ENCODE data around the gene PRKAG3. TPM values are rescaled to one million over a fixed set of nuclear protein-coding genes. Genes with fewer than 3 reads are reported as not detected.
A peak's percentile ranks its signal among the peaks of the same experiment; 100 is the strongest.

PRKAG3 gene
- polyA plus RNA-seq, 1 donor from 2014 or later, result not detected

GRCh38 chr2:218804817-218805216 is 26.8 kb downstream of the PRKAG3 start:
- H3K27ac Mint-ChIP-seq, result no peak overlapping the region
- peaks cover 3 to 12% (median 8%) of the 10 kb centered on the region in 3 donors for H3K9me3 Mint-ChIP-seq
- H3K4me3 Mint-ChIP-seq, result peak overlapping the region in 1 of 4 donors; percentile 25
- no peaks in the 10 kb centered on the region for H3K4me1 Mint-ChIP-seq
- peaks cover 30% of the 10 kb centered on the region for H3K27me3 Mint-ChIP-seq
- no peaks in the 10 kb centered on the region for H3K36me3 Mint-ChIP-seq

GRCh38 chr2:218802386-218802994 is 29.1 kb downstream of the PRKAG3 start:
- H3K27ac Mint-ChIP-seq, result no peak overlapping the region
- no peaks in the 10 kb centered on the region for H3K36me3 Mint-ChIP-seq
- no peaks in the 10 kb centered on the region for H3K4me1 Mint-ChIP-seq
- peaks cover 29% of the 10 kb centered on the region for H3K27me3 Mint-ChIP-seq
- H3K9me3 Mint-ChIP-seq, result peaks cover 3 to 12% (median 8%) of the 10 kb centered on the region in 3 donors
- H3K4me3 Mint-ChIP-seq, result no peak overlapping the region

- Mint-ChIP-seq H3K4me3 (no peak overlapping the region), H3K4me1 (no peaks in the 10 kb centered on the region), H3K27me3 (peaks cover 29% of the 10 kb centered on the region)
Observed at GRCh38 chr2:218799990-218800389, 31.6 kb downstream of the PRKAG3 start.

GRCh38 chr2:218798767-218799504 is 32.7 kb downstream of the PRKAG3 start:
- H3K4me3 Mint-ChIP-seq, result no peak overlapping the region
- peaks cover 29% of the 10 kb centered on the region for H3K27me3 Mint-ChIP-seq
- no peaks in the 10 kb centered on the region for H3K4me1 Mint-ChIP-seq
- H3K9me3 Mint-ChIP-seq, result peaks cover 0 to 2% (median 0%) of the 10 kb centered on the region in 3 donors
- H3K27ac Mint-ChIP-seq, result no peak overlapping the region
- H3K36me3 Mint-ChIP-seq, result no peaks in the 10 kb centered on the region

More at GRCh38 chr2:218799990-218800389, 31.6 kb downstream of the PRKAG3 start:
- Mint-ChIP-seq H3K36me3 (no peaks in the 10 kb centered on the region), H3K27ac (no peak overlapping the region), H3K9me3 (peaks cover 1 to 6% (median 4%) of the 10 kb centered on the region in 3 donors)

GRCh38 chr2:218796691-218797090 is 34.9 kb downstream of the PRKAG3 start:
- H3K27me3 Mint-ChIP-seq, result peaks cover 25% of the 10 kb centered on the region

GRCh38 chr2:218792433-218792832 is 39.2 kb downstream of the PRKAG3 start:
- Mint-ChIP-seq H3K27me3 (peaks cover 27% of the 10 kb centered on the region), H3K27ac (no peak overlapping the region), H3K4me1 (no peaks in the 10 kb centered on the region), H3K36me3 (peaks cover 10% of the 10 kb centered on the region), H3K4me3 (no peak overlapping the region), H3K9me3 (peaks cover 0 to 4% (median 0%) of the 10 kb centered on the region in 3 donors)

More at GRCh38 chr2:218796691-218797090, 34.9 kb downstream of the PRKAG3 start:
- Mint-ChIP-seq H3K27ac (no peak overlapping the region), H3K4me1 (no peaks in the 10 kb centered on the region), H3K4me3 (no peak overlapping the region), H3K9me3 (no peaks in the 10 kb centered on the region), H3K36me3 (no peaks in the 10 kb centered on the region)

GRCh38 chr2:218788529-218789255 is 42.9 kb downstream of the PRKAG3 start:
- no peak overlapping the region for H3K27ac Mint-ChIP-seq
- H3K4me3 Mint-ChIP-seq, result no peak overlapping the region
- peaks cover 10% of the 10 kb centered on the region for H3K36me3 Mint-ChIP-seq
- peaks cover 0 to 4% (median 0%) of the 10 kb centered on the region in 3 donors for H3K9me3 Mint-ChIP-seq
- peaks cover 25% of the 10 kb centered on the region for H3K27me3 Mint-ChIP-seq
- no peaks in the 10 kb centered on the region for H3K4me1 Mint-ChIP-seq

GRCh38 chr2:218786133-218786532 is 45.5 kb downstream of the PRKAG3 start:
- Mint-ChIP-seq H3K4me3 (no peak overlapping the region), H3K9me3 (peaks cover 0 to 4% (median 0%) of the 10 kb centered on the region in 3 donors), H3K27me3 (peaks cover 31% of the 10 kb centered on the region), H3K27ac (no peak overlapping the region), H3K36me3 (peaks cover 10% of the 10 kb centered on the region), H3K4me1 (peaks cover 0 to 2% (median 0%) of the 10 kb centered on the region in 3 donors)

GRCh38 chr2:218785103-218785502 is 46.5 kb downstream of the PRKAG3 start:
- H3K9me3 Mint-ChIP-seq, result peaks cover 0 to 4% (median 0%) of the 10 kb centered on the region in 3 donors
- no peak overlapping the region for H3K27ac Mint-ChIP-seq
- H3K4me3 Mint-ChIP-seq, result no peak overlapping the region
- H3K27me3 Mint-ChIP-seq, result peaks cover 33% of the 10 kb centered on the region
- peaks cover 10% of the 10 kb centered on the region for H3K36me3 Mint-ChIP-seq
- peaks cover 0 to 2% (median 0%) of the 10 kb centered on the region in 3 donors for H3K4me1 Mint-ChIP-seq

GRCh38 chr2:218783688-218784087 is 47.9 kb downstream of the PRKAG3 start:
- Mint-ChIP-seq H3K9me3 (peaks cover 0 to 6% (median 0%) of the 10 kb centered on the region in 3 donors), H3K36me3 (peaks cover 6% of the 10 kb centered on the region), H3K27ac (no peak overlapping the region), H3K4me3 (no peak overlapping the region), H3K4me1 (peaks cover 0 to 2% (median 0%) of the 10 kb centered on the region in 3 donors), H3K27me3 (peaks cover 41% of the 10 kb centered on the region)

GRCh38 chr2:218782528-218782844 is 49.1 kb downstream of the PRKAG3 start:
- Mint-ChIP-seq H3K36me3 (peaks cover 2% of the 10 kb centered on the region), H3K4me3 (no peak overlapping the region), H3K27ac (no peak overlapping the region), H3K27me3 (peaks cover 41% of the 10 kb centered on the region), H3K9me3 (peaks cover 0 to 5% (median 2%) of the 10 kb centered on the region in 3 donors), H3K4me1 (peaks cover 0 to 2% (median 0%) of the 10 kb centered on the region in 3 donors)

- Mint-ChIP-seq H3K9me3 (peaks cover 4 to 10% (median 6%) of the 10 kb centered on the region in 3 donors), H3K36me3 (peaks cover 2% of the 10 kb centered on the region)
Observed at GRCh38 chr2:218781691-218782527, 49.7 kb downstream of the PRKAG3 start, which contains the start of gene CYP27A1. Gene CYP27A1, plus strand, starts transcription at chr2:218782147. Its CDS starts 36 bp downstream, at chr2:218782183.

GRCh38 chr2:218780851-218781690 is 50.5 kb downstream of the PRKAG3 start:
- H3K9me3 Mint-ChIP-seq, result peaks cover 4 to 13% (median 11%) of the 10 kb centered on the region in 3 donors
- peaks cover 37% of the 10 kb centered on the region for H3K27me3 Mint-ChIP-seq
- no peak overlapping the region for H3K27ac Mint-ChIP-seq
- H3K4me3 Mint-ChIP-seq, result peak overlapping the region in 3 of 4 donors; percentile 3 to 63 (median 18)
- H3K4me1 Mint-ChIP-seq, result peaks cover 0 to 2% (median 0%) of the 10 kb centered on the region in 3 donors
- peaks cover 5% of the 10 kb centered on the region for H3K36me3 Mint-ChIP-seq

More at GRCh38 chr2:218781691-218782527, 49.7 kb downstream of the PRKAG3 start, which contains the start of gene CYP27A1:
- Mint-ChIP-seq H3K27ac (no peak within 1 kb of the TSS), H3K4me3 (peak within 1 kb of the TSS in 2 of 4 donors; percentile 28 to 63), H3K4me1 (peaks cover 0 to 2% (median 0%) of the 10 kb centered on the region in 3 donors), H3K27me3 (peaks cover 39% of the 10 kb centered on the region)
